CD4-positive, alpha-beta memory T cell (primary cell): ENCODE data around the gene NEU4. TPM values are rescaled to one million over a fixed set of nuclear protein-coding genes. Genes with fewer than 3 reads are reported as not detected.
A peak's percentile ranks its signal among the peaks of the same experiment; 100 is the strongest.
"Not testable (repeated sequence)": the region's sequence is repeated elsewhere in the genome, so short reads cannot be mapped to it uniquely, and the experiment has no call there.

ENCODE experiments used
- CTCF ChIA-PET: fragments of 350-600 bp; sonication (Branson Sonifier 250); formaldehyde crosslinking; loops from one replicate; lab custom pipeline; 2021; ENCODE audit warnings: inconsistent platforms; ENCODE audit not compliant: partially characterized antibody; lab: Charles Lee
- POLR2A ChIA-PET: fragments of 350-600 bp; sonication (Branson Sonifier 250); formaldehyde crosslinking; loops from one replicate; lab custom pipeline; 2021; ENCODE audit not compliant: partially characterized antibody; lab: Charles Lee
- DNase-seq, 5 donors: peaks; one replicate each; pipeline versions ENCODE4 v3.0.0 to v3.0.0-alpha.2; 2020 to 2022; ENCODE audit warnings: mixed read lengths in 1 of 5
- H3K27ac ChIP-seq: one replicate; pipeline ENCODE4 v1.7.0; 2013; ENCODE audit warnings: low read depth, low read length
- H3K27me3 ChIP-seq: 2 replicates; pipeline ENCODE4 v1.7.0; 2013; ENCODE audit warnings: mild to moderate bottlenecking, low read length, moderate library complexity; ENCODE audit not compliant: insufficient read depth
- H3K36me3 ChIP-seq: 2 replicates; pipeline ENCODE4 v1.7.0; 2013; ENCODE audit warnings: mild to moderate bottlenecking, low read length, moderate library complexity; ENCODE audit not compliant: insufficient read depth
- H3K4me1 ChIP-seq: 2 replicates; pipeline ENCODE4 v1.7.0; 2013; ENCODE audit warnings: mild to moderate bottlenecking, low read length, moderate library complexity; ENCODE audit not compliant: insufficient read depth
- H3K4me3 ChIP-seq, 2 donors: one replicate each; pipeline ENCODE4 v1.7.0; 2013; ENCODE audit warnings: low read length in 2 of 2, mild to moderate bottlenecking in 1 of 2
- H3K9me3 ChIP-seq, 2 donors: one replicate each; pipeline ENCODE4 v1.7.0; 2013; ENCODE audit warnings: low read length in 2 of 2, control low read depth in 1 of 2; ENCODE audit not compliant: control insufficient read depth in 1 of 2
- H3K27ac Mint-ChIP-seq, 7 donors: one replicate each; pipeline ENCODE4 v1.8.0; 2020 to 2021; ENCODE audit warnings: mixed read lengths in 7 of 7, mild to moderate bottlenecking in 6 of 7, inconsistent platforms in 3 of 7, moderate library complexity in 3 of 7
- H3K27me3 Mint-ChIP-seq, 2 donors: one replicate each; pipeline ENCODE4 v1.8.0; 2020 to 2021; ENCODE audit warnings: mixed read lengths in 2 of 2
- H3K36me3 Mint-ChIP-seq, 2 donors: one replicate each; pipeline ENCODE4 v1.8.0; 2020 to 2021; ENCODE audit warnings: mixed read lengths in 2 of 2, inconsistent platforms in 1 of 2, mild to moderate bottlenecking in 1 of 2
- H3K4me1 Mint-ChIP-seq, 4 donors: one replicate each; pipeline ENCODE4 v1.8.0; 2020 to 2021; ENCODE audit warnings: mixed read lengths in 4 of 4, mild to moderate bottlenecking in 1 of 4
- H3K4me3 Mint-ChIP-seq, 8 donors: one replicate each; pipeline ENCODE4 v1.8.0; 2020 to 2021; ENCODE audit warnings: mixed read lengths in 8 of 8, mild to moderate bottlenecking in 7 of 8, moderate library complexity in 6 of 8, inconsistent platforms in 3 of 8
- H3K9me3 Mint-ChIP-seq, 8 donors: one replicate each; pipeline ENCODE4 v1.8.0; 2020 to 2021; ENCODE audit warnings: mixed read lengths in 8 of 8, mild to moderate bottlenecking in 5 of 8, inconsistent platforms in 3 of 8, moderate library complexity in 1 of 8
- intact Hi-C: fragments of 100-400 bp; cut with micrococcal nuclease; formaldehyde crosslinking; loops from one replicate; pipeline ENCODE4 v1.15.1; 2023
- polyA plus RNA-seq, 2 donors: library from polyadenylated mRNA; unstranded; fragments of 300-500 nt; fragmentation: Illumina TruSeq; gene quantifications; one replicate each; pipeline ENCODE4 v1.2.3, GENCODE V29; 2021
- total RNA-seq, 2 experiments: library from RNA; stranded (reverse); gene quantifications; one replicate each; pipeline ENCODE4 v1.2.3, GENCODE V29; 2021

The NEU4 gene, protein sequence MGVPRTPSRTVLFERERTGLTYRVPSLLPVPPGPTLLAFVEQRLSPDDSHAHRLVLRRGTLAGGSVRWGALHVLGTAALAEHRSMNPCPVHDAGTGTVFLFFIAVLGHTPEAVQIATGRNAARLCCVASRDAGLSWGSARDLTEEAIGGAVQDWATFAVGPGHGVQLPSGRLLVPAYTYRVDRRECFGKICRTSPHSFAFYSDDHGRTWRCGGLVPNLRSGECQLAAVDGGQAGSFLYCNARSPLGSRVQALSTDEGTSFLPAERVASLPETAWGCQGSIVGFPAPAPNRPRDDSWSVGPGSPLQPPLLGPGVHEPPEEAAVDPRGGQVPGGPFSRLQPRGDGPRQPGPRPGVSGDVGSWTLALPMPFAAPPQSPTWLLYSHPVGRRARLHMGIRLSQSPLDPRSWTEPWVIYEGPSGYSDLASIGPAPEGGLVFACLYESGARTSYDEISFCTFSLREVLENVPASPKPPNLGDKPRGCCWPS
- total RNA-seq (under 1 TPM in 1 of 2 experiments, not detected in 1; 0.14 TPM), polyA plus RNA-seq (1 to 10 TPM in 1 of 2 donors, not detected in 1; 1.3 TPM)

DNA sequence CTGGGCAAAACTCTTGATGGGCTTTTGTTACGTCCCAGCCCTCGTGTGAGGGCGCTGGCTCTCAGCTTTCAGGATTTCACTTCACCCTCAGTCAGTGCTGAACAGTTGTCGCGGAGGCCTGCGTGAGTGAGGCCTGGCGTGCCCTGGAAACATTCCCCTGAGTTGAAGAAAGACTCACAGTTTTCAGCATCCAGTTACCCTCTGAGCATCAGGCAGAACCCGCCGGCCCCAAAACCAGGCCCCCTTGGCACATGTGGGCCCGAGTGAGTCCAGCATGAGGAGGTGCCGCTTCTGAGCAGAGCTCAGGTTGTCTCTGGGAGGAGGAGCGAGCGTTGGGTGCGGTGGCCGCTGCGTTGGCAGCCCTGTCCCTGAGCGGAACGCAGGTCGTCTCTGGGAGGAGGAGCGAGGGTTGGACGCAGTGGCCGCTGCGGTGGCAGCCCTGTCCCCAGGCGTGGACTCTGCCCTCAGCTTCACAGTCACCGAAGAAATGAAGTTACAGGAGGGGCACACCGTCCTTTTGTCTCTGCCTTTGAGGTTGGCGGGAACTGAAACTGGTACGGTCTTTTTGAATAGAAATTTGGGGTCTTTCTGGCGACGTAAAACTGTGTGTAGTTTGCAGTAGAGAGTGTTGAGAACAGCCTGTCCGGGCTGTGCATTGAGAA is at the start of gene NEU4:
NEU4 (plus strand) TSS at position 473 of the 662 bp plus-strand sequence. CDS start 5,292 bp downstream, outside the sequence.
- Histone ChIP-seq H3K4me1 (peaks cover 11% of the 10 kb centered on the region), H3K27me3 (no peaks in the 10 kb centered on the region), H3K4me3 (no peak within 1 kb of the TSS), H3K27ac (no peak within 1 kb of the TSS), H3K9me3 (no peaks in the 10 kb centered on the region), H3K36me3 (no peaks in the 10 kb centered on the region)
- no peak for DNase-seq
- ChIA-PET CTCF (no interaction called here), POLR2A (no interaction called here)
- intact Hi-C loops, result no loop called here
- Mint-ChIP-seq H3K9me3 (no peaks in the 10 kb centered on the region), H3K4me1 (peaks cover 0 to 8% (median 4%) of the 10 kb centered on the region in 4 donors), H3K36me3 (no peaks in the 10 kb centered on the region), H3K27me3 (no peaks in the 10 kb centered on the region), H3K27ac (peak within 1 kb of the TSS in 2 of 7 donors; percentile 53 to 72), H3K4me3 (peak within 1 kb of the TSS in 1 of 8 donors; percentile 20)

DNA sequence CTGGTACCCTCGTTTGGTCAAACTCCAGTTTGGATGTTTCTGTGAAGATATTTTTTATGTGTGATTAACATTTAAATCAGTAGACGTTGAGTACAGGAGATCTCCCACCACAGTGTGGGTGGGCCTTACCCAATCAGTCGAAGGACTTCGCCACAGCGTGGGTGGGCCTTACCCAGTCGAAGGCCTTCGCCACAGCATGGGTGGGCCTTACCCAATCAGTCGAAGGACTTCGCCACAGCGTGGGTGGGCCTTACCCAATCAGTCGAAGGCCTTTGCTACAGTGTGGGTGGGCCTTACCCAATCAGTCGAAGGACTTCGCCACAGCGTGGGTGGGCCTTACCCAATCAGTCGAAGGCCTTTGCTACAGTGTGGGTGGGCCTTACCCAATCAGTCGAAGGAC is 49.1 kb upstream of the NEU4 start:
- Mint-ChIP-seq H3K4me3 (peak overlapping the region in 2 of 8 donors; percentile 18 to 67), H3K36me3 (peaks cover 26 to 27% of the 10 kb centered on the region in 2 donors), H3K4me1 (peaks cover 28 to 53% (median 36%) of the 10 kb centered on the region in 4 donors), H3K27ac (peak overlapping the region in 5 of 7 donors; percentile 31 to 90 (median 71))
- intact Hi-C loops, result loop anchor here (1.0 to 5.0 kb wide), 5 partner anchors 12 to 97 kb away; partner anchors contain the start of gene PDCD1
- peaks cover 42% of the 10 kb centered on the region for H3K4me1 ChIP-seq
- H3K4me3 ChIP-seq, H3K27ac ChIP-seq, H3K9me3 ChIP-seq, H3K27me3 Mint-ChIP-seq, H3K36me3 ChIP-seq, H3K9me3 Mint-ChIP-seq, H3K27me3 ChIP-seq, CTCF ChIA-PET: not testable (repeated sequence)
- DNase-seq, result peak in 1 of 5 donors; percentile 7
- POLR2A ChIA-PET, result interaction anchor here (1.1 kb wide), 1 partner anchor 84 kb away, joined by 3 read pairs; no protein-coding TSS in a partner anchor

DNA sequence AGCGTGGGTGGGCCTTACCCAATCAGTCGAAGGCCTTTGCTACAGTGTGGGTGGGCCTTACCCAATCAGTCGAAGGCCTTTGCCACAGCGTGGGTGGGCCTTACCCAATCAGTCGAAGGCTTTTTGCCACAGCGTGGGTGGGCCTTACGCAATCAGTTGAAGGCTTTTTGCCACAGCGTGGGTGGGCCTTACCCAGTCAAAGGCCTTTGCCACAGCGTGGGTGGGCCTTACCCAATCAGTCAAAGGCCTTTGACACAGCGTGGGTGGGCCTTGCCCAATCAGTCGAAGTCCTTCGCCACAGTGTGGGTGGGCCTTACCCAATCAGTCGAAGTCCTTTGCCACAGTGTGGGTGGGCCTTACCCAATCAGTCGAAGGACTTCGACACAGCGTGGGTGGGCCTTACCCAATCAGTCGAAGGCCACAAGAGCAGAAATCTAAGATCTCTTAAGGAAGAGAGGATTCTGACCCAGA is 48.7 kb upstream of the NEU4 start:
- no peaks in the 10 kb centered on the region for H3K27me3 Mint-ChIP-seq

DNA sequence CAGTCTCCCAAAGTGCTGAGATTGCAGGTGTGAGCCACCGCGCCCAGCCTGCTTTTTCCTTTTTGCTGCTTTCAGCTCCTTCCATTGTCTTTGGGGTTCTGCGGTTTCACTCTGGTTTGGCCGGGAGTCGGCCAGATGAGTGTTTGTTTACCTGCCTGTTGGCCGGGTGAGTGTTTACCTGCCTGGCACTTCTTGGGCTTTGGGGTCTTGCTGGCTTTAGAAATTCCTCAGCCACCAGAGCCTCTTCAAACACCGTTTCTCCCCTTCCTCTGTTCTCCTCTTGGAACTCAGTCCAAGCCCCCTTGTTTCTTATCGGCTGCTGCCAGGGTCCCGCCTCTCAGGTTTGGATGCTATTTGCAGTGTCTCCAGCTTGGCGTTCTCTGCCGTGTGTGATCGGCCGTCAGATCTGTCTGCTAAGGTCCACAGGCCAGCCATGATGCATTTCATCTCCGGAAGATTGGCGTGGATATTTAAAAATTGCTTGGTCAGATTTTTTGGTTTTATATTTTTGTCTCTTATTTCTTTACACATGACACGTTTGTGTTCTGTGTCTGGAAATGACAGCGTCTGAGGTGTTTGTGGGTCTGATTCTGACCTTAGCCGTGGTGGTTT is 46.6 kb upstream of the NEU4 start:
- Mint-ChIP-seq H3K4me1 (peaks cover 28 to 53% (median 36%) of the 10 kb centered on the region in 4 donors), H3K27me3 (no peaks in the 10 kb centered on the region), H3K9me3 (peaks cover 0 to 6% (median 0%) of the 10 kb centered on the region in 8 donors), H3K36me3 (peaks cover 26% of the 10 kb centered on the region in 2 donors), H3K4me3 (peak overlapping the region; percentile 59 to 85 (median 83)), H3K27ac (peak overlapping the region; percentile 89 to 99 (median 97))
- Histone ChIP-seq H3K36me3 (no peaks in the 10 kb centered on the region), H3K27ac (peak overlapping the region; percentile 56), H3K4me1 (peaks cover 42% of the 10 kb centered on the region), H3K27me3 (no peaks in the 10 kb centered on the region), H3K4me3 (peak overlapping the region in 1 of 2 donors; percentile 46), H3K9me3 (no peaks in the 10 kb centered on the region)
- intact Hi-C loops, result loop anchor here (5.0 kb wide), 3 partner anchors 40 to 95 kb away; partner anchors contain the start of gene PDCD1
- ChIA-PET CTCF (interaction anchor here (1.5 to 3.4 kb wide), 4 partner anchors 10 to 116 kb away, joined by 5 to 16 read pairs (median 7); partner anchors contain the start of gene D2HGDH), POLR2A (interaction anchor here (0.6 to 3.0 kb wide), 17 partner anchors 8 to 117 kb away, joined by 3 to 26 read pairs (median 8); partner anchors contain the start of genes D2HGDH, DTYMK, ING5 and PDCD1)
- DNase-seq, result peak in 3 of 5 donors; percentile 23 to 53 (median 24)

More for the DNA sequence above, 48.7 kb upstream of the NEU4 start:
- no peaks in the 10 kb centered on the region for H3K27me3 ChIP-seq
- H3K9me3 ChIP-seq, result no peaks in the 10 kb centered on the region
- peaks cover 42% of the 10 kb centered on the region for H3K4me1 ChIP-seq
- peaks cover 26 to 27% of the 10 kb centered on the region in 2 donors for H3K36me3 Mint-ChIP-seq
- peak overlapping the region in 1 of 8 donors; percentile 53 for H3K4me3 Mint-ChIP-seq
- peak overlapping the region in 1 of 7 donors; percentile 89 for H3K27ac Mint-ChIP-seq
- intact Hi-C loops, result loop anchor here (5.0 kb wide), 3 partner anchors 42 to 97 kb away; partner anchors contain the start of gene PDCD1
- no peak overlapping the region for H3K4me3 ChIP-seq
- peaks cover 28 to 53% (median 36%) of the 10 kb centered on the region in 4 donors for H3K4me1 Mint-ChIP-seq
- peak in 1 of 5 donors; percentile 29 for DNase-seq
- ChIA-PET CTCF (no interaction called here), POLR2A (no interaction called here)
- H3K27ac ChIP-seq, result no peak overlapping the region
- H3K9me3 Mint-ChIP-seq, result peaks cover 0 to 6% (median 0%) of the 10 kb centered on the region in 8 donors
- peaks cover 7% of the 10 kb centered on the region for H3K36me3 ChIP-seq

DNA sequence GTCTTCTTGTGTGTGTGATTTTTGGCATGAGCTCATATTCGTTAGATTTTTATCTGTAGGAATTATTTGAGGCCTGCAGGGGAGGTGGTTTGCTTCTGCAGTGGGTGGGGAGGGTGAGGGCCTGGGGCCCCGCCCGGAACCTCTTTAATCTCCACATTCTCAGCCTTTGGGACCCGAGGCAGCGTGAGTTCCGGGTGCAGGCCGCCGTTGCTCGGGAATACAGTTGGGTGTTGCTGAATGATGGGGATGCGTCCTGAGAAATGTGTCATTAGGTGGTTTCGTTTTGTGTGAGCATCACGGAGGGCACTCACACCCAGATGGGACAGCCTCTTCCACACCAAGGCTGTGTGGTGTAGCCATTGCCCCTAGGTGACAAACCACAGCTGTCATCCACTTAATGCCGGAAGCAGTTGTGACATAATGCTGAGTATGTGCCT is 46.0 kb upstream of the NEU4 start:
- H3K4me3 Mint-ChIP-seq, result peak overlapping the region; percentile 59 to 85 (median 83)
- intact Hi-C loops, result loop anchor here (5.0 kb wide), 3 partner anchors 39 to 94 kb away; partner anchors contain the start of gene PDCD1
- H3K36me3 Mint-ChIP-seq, result peaks cover 24% of the 10 kb centered on the region in 2 donors
- Histone ChIP-seq H3K27me3 (no peaks in the 10 kb centered on the region), H3K4me1 (peaks cover 42% of the 10 kb centered on the region), H3K9me3 (no peaks in the 10 kb centered on the region), H3K27ac (peak overlapping the region; percentile 56), H3K36me3 (no peaks in the 10 kb centered on the region), H3K4me3 (peak overlapping the region in 1 of 2 donors; percentile 46)
- peak; percentile 78 to 92 (median 85) for DNase-seq
- H3K9me3 Mint-ChIP-seq, result peaks cover 0 to 6% (median 0%) of the 10 kb centered on the region in 8 donors
- ChIA-PET POLR2A (interaction anchor here (0.6 to 3.0 kb wide), 18 partner anchors 9 to 116 kb away, joined by 3 to 26 read pairs (median 7); partner anchors contain the start of genes D2HGDH, DTYMK, ING5 and PDCD1), CTCF (interaction anchor here (1.5 to 3.4 kb wide), 5 partner anchors 10 to 115 kb away, joined by 3 to 16 read pairs (median 7); partner anchors contain the start of gene D2HGDH)
- H3K27me3 Mint-ChIP-seq, result no peaks in the 10 kb centered on the region
- H3K27ac Mint-ChIP-seq, result peak overlapping the region; percentile 89 to 99 (median 97)
- H3K4me1 Mint-ChIP-seq, result peaks cover 27 to 51% (median 35%) of the 10 kb centered on the region in 4 donors
